Measurements from ENCODE around the gene CPNE5. TPM values are rescaled to one million over a fixed set of nuclear protein-coding genes. Genes with fewer than 3 reads are reported as not detected.

Gene CPNE5
- total RNA-seq, 2 donors from 2014 or later, result 0.85 to 1.6 TPM

DNA sequence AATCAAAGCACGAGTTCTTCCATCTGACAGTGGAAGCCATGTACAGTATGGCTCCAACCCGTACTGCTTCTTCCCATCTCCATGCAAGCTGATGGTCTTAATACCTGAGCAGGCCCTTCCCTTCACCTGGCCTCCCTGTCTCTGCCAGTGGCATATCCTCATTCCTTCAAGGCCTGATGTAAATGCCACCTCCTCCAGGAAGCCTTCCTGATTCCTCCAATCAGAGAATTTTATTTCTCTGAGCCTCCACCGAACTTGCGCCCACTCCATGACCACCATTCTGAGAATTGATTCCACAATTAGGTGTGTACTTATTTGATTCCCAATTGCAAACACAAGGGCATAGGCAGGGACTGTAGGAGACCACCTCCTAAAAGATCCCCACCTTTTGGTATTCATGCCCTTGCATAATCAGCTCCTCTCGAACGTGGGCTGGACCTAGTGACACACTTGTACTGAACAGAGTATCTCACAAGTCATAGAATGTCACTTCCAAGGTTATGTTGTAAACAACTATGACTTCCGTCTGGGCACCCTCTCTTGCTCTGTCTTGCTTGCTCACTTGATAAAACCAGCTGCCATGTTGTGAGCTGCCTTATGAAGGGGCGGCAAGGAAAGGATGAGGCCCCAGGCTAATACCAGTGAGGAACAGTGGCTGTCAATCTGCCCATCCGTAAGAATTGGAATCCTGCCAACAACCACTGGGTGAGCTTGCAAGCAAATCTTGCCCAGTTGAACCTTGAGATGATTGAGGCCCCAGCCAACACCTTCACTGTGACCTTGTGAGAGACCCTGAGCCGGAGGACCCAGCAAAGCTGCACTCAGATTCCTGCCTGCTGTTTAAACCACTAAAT, 38.8 kb downstream of the CPNE5 start:
- Histone ChIP-seq H3K9me3 (no peaks in the 10 kb centered on the region), H3K27me3 (replicated peaks; ENCODE audit: insufficient read depth) (no peaks in the 10 kb centered on the region), H3K4me3 (no peak overlapping the region), H3K27ac (no peak overlapping the region), H3K4me1 (ENCODE audit: control insufficient read depth in 1 of 2, low read depth in 2 of 2) (no peaks in the 10 kb centered on the region), H3K36me3 (no peaks in the 10 kb centered on the region)
- DNase-seq (ENCODE audit: low spot score) (no peak), ATAC-seq (ENCODE audit: insufficient number of reproducible peaks, low FRiP score, low read depth) (no peak)
- TF ChIP-seq, protein P1, sequence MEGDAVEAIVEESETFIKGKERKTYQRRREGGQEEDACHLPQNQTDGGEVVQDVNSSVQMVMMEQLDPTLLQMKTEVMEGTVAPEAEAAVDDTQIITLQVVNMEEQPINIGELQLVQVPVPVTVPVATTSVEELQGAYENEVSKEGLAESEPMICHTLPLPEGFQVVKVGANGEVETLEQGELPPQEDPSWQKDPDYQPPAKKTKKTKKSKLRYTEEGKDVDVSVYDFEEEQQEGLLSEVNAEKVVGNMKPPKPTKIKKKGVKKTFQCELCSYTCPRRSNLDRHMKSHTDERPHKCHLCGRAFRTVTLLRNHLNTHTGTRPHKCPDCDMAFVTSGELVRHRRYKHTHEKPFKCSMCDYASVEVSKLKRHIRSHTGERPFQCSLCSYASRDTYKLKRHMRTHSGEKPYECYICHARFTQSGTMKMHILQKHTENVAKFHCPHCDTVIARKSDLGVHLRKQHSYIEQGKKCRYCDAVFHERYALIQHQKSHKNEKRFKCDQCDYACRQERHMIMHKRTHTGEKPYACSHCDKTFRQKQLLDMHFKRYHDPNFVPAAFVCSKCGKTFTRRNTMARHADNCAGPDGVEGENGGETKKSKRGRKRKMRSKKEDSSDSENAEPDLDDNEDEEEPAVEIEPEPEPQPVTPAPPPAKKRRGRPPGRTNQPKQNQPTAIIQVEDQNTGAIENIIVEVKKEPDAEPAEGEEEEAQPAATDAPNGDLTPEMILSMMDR (IDR thresholded peaks at IDR 0.05), result no peak

DNA sequence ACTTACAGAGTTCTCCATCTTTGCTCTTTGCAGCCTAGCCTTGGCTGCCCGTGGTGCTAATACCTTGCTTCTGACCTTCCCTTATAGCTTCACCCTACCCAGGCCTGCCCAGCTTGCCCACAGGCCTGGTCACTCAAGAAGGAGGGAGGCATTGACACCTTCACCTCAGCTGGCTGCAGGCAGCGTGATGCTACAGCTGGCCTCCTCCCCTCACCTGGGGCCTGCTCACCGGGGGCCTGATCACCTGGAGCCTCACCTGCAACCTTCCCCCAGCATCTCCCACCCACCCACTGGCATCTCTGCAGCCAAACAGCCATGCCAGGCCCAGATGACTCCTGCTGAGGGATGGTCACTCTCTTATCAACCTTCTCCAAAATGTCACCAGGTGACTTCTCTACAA, 40.4 kb downstream of the CPNE5 start:
- no peak overlapping the region for H3K4me3 ChIP-seq
- H3K27ac ChIP-seq, result no peak overlapping the region
- no peaks in the 10 kb centered on the region for H3K27me3 ChIP-seq (replicated peaks; ENCODE audit: insufficient read depth)
- TF ChIP-seq, protein P1 (IDR thresholded peaks at IDR 0.05), result no peak
- no peaks in the 10 kb centered on the region for H3K9me3 ChIP-seq
- DNase-seq (ENCODE audit: low spot score) (no peak), ATAC-seq (ENCODE audit: insufficient number of reproducible peaks, low FRiP score, low read depth) (no peak)
- H3K36me3 ChIP-seq, result no peaks in the 10 kb centered on the region
- H3K4me1 ChIP-seq (ENCODE audit: control insufficient read depth in 1 of 2, low read depth in 2 of 2), result no peaks in the 10 kb centered on the region

DNA sequence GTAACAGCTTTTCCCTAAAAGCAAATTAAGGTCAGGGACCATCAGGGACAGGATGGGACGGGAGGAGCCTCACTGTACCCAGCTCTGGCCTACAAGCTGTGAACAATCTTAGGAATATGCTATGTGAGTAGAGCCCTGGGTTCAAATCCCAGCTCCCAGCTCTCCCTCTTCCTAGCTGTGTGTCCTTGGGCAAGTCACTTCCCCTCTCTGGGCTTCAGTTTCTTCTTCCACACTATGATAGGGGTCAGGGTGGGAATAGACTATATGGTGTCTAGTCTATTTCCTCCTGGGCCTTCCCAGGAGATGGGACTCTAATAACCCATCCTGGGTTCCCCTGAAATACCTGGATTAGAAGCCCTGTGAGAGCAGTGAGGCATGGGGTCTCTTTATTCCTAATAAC, 41.6 kb downstream of the CPNE5 start:
- H3K4me1 ChIP-seq (ENCODE audit: control insufficient read depth in 1 of 2, low read depth in 2 of 2), result no peaks in the 10 kb centered on the region
- H3K27ac ChIP-seq, result no peak overlapping the region
- no peak overlapping the region for H3K4me3 ChIP-seq
- no peak for DNase-seq (ENCODE audit: low spot score)
- H3K9me3 ChIP-seq, result no peaks in the 10 kb centered on the region
- no peaks in the 10 kb centered on the region for H3K36me3 ChIP-seq
- no peak for ATAC-seq (ENCODE audit: insufficient number of reproducible peaks, low FRiP score, low read depth)
- H3K27me3 ChIP-seq (replicated peaks; ENCODE audit: insufficient read depth), result no peaks in the 10 kb centered on the region
- TF ChIP-seq, protein P1 (IDR thresholded peaks at IDR 0.05), result no peak

DNA sequence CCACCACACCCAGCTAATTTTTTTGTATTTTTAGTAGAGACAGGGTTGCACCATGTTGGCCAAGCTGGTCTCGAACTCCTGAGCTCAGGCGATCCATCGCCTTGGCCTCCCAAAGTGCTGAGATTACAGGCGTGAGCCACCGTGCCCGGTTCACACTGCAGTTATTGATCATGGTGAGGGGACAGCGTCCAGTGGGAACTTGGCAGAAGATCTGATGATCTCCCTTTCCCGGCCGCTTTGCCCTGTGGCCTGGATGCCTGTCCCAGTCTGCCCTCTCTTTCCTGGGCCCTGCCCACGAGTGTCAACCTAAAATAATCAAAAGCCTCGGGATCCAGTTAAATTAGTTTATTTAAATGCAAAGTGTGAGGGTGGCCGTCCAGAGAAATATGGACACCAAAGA, 42.2 kb downstream of the CPNE5 start:
- Histone ChIP-seq H3K9me3 (no peaks in the 10 kb centered on the region), H3K27ac (no peak overlapping the region)

DNA sequence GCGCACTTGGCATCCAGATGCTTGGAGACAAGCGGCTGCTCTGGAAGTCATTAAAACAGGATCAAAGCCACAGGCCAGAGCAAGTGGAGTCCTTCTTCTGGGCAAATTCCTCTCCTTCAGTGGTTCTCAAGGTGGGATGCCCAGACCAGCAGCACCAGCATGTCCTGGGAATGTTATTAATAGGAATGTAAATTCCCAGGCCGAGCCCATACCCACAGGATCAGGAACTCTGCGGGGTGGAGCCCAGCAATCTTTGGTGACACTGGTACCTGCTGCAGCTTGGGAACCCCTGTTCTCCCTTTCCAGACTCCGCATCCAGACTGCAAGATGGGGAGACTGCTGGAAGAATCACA, 44.6 kb downstream of the CPNE5 start:
- H3K27ac ChIP-seq, result no peak overlapping the region
- no peak for ATAC-seq (ENCODE audit: insufficient number of reproducible peaks, low FRiP score, low read depth)
- H3K4me1 ChIP-seq (ENCODE audit: control insufficient read depth in 1 of 2, low read depth in 2 of 2), result no peaks in the 10 kb centered on the region
- H3K27me3 ChIP-seq (replicated peaks; ENCODE audit: insufficient read depth), result no peaks in the 10 kb centered on the region
- H3K4me3 ChIP-seq, result no peak overlapping the region
- DNase-seq (ENCODE audit: low spot score), result no peak
- no peaks in the 10 kb centered on the region for H3K9me3 ChIP-seq
- TF ChIP-seq, protein P1 (IDR thresholded peaks at IDR 0.05), result no peak
- no peaks in the 10 kb centered on the region for H3K36me3 ChIP-seq

More for the DNA sequence above, 42.2 kb downstream of the CPNE5 start:
- TF ChIP-seq, protein P1 (IDR thresholded peaks at IDR 0.05), result no peak
- H3K4me1 ChIP-seq (ENCODE audit: control insufficient read depth in 1 of 2, low read depth in 2 of 2), result no peaks in the 10 kb centered on the region
- DNase-seq (ENCODE audit: low spot score) (no peak), ATAC-seq (ENCODE audit: insufficient number of reproducible peaks, low FRiP score, low read depth) (no peak)
- no peak overlapping the region for H3K4me3 ChIP-seq
- no peaks in the 10 kb centered on the region for H3K27me3 ChIP-seq (replicated peaks; ENCODE audit: insufficient read depth)
- H3K36me3 ChIP-seq, result no peaks in the 10 kb centered on the region
